ENCODE results near the gene FLT4. TPM values are rescaled to one million over a fixed set of nuclear protein-coding genes. Genes with fewer than 3 reads are reported as not detected.

FLT4 gene
- total and polyA plus RNA-seq, 2 donors (not counting 1 experiment from before 2014, with no cell fraction given) = 0.01 TPM; not detected in 1

GRCh38 chr5:180598316-180598701 is 51.1 kb downstream of the FLT4 start:
- Histone ChIP-seq H3K79me2 (ENCODE audit: control insufficient read depth, insufficient read depth, low read length) (no peaks in the 10 kb centered on the region), H3K4me2 (replicated peaks; ENCODE audit: low read depth, low read length, poor library complexity, severe bottlenecking) (no peak overlapping the region), H3K4me1 (ENCODE audit: control insufficient read depth in 2 of 2, insufficient read depth in 2 of 2, low read length in 2 of 2) (no peaks in the 10 kb centered on the region), H3K36me3 (replicated peaks in 1 of 2; ENCODE audit: control extremely low read depth in 1 of 2, control insufficient read depth in 1 of 2, extremely low read depth in 1 of 2, insufficient read depth in 2 of 2, low read length in 1 of 2) (no peaks in the 10 kb centered on the region), H3K27ac (ENCODE audit: low read length in 2 of 2) (no peak overlapping the region), H4K20me1 (ENCODE audit: control insufficient read depth, insufficient read depth, low read length, poor library complexity, severe bottlenecking) (no peaks in the 10 kb centered on the region), H2AFZ (ENCODE audit: insufficient read depth, low read depth, low read length, poor library complexity, severe bottlenecking) (no peak overlapping the region), H3K4me3 (ENCODE audit: control extremely low read depth in 1 of 5, extremely low read depth in 1 of 5, insufficient read depth in 1 of 5, low read depth in 2 of 5, low read length in 4 of 5) (no peak overlapping the region), H3K9ac (ENCODE audit: low read length) (no peak overlapping the region), H3K27me3 (replicated peaks in 1 of 4; ENCODE audit: control extremely low read depth in 1 of 4, control insufficient read depth in 3 of 4, insufficient read depth in 4 of 4, low read length in 3 of 4) (no peaks in the 10 kb centered on the region), H3K9me3 (ENCODE audit: control extremely low read depth in 1 of 3, control insufficient read depth in 2 of 3, insufficient read depth in 1 of 3, low read length in 2 of 3) (peaks cover 0 to 5% (median 0%) of the 10 kb centered on the region in 3 donors)
- Mint-ChIP-seq H3K27me3 (peaks cover 5% of the 10 kb centered on the region), H3K4me3 (no peak overlapping the region), H3K4me1 (no peaks in the 10 kb centered on the region), H3K9me3 (ENCODE audit: insufficient read depth) (no peaks in the 10 kb centered on the region), H3K27ac (no peak overlapping the region)
- 90% methylated on average over 7 of the region's 9 CpGs for WGBS (ENCODE audit: insufficient coverage)
- DNase-seq (no peak), ATAC-seq (ENCODE audit: low read depth) (no peak)
- TF ChIP-seq EZH2 (IDR thresholded peaks at IDR 0.05; ENCODE audit: borderline replicate concordance, insufficient read depth, low read depth, low read length, poor library complexity, severe bottlenecking) (no peak), CTCF (IDR thresholded peaks at IDR 0.05) (no peak)
- CTCF ChIA-PET = no interaction called here
- intact Hi-C loops (cut with micrococcal nuclease) = no loop called here
- POLR2A ChIA-PET = no interaction called here

- Mint-ChIP-seq H3K4me3 (no peak overlapping the region), H3K4me1 (no peaks in the 10 kb centered on the region), H3K27me3 (peaks cover 16% of the 10 kb centered on the region), H3K27ac (no peak overlapping the region), H3K9me3 (ENCODE audit: insufficient read depth) (no peaks in the 10 kb centered on the region)
- ChIA-PET POLR2A (no interaction called here), CTCF (no interaction called here)
- ATAC-seq (ENCODE audit: low read depth) (no peak), DNase-seq (no peak)
- H3K9ac ChIP-seq (ENCODE audit: low read length) = no peak overlapping the region
- peaks cover 0 to 5% (median 0%) of the 10 kb centered on the region in 3 donors for H3K9me3 ChIP-seq (ENCODE audit: control extremely low read depth in 1 of 3, control insufficient read depth in 2 of 3, insufficient read depth in 1 of 3, low read length in 2 of 3)
- H3K79me2 ChIP-seq (ENCODE audit: control insufficient read depth, insufficient read depth, low read length) = no peaks in the 10 kb centered on the region
- TF ChIP-seq CTCF (IDR thresholded peaks at IDR 0.05) (no peak), EZH2 (IDR thresholded peaks at IDR 0.05; ENCODE audit: borderline replicate concordance, insufficient read depth, low read depth, low read length, poor library complexity, severe bottlenecking) (no peak)
- no peak overlapping the region for H3K27ac ChIP-seq (ENCODE audit: low read length in 2 of 2)
- no peaks in the 10 kb centered on the region for H3K36me3 ChIP-seq (replicated peaks in 1 of 2; ENCODE audit: control extremely low read depth in 1 of 2, control insufficient read depth in 1 of 2, extremely low read depth in 1 of 2, insufficient read depth in 2 of 2, low read length in 1 of 2)
- no peaks in the 10 kb centered on the region for H3K4me1 ChIP-seq (ENCODE audit: control insufficient read depth in 2 of 2, insufficient read depth in 2 of 2, low read length in 2 of 2)
- H4K20me1 ChIP-seq (ENCODE audit: control insufficient read depth, insufficient read depth, low read length, poor library complexity, severe bottlenecking) = no peaks in the 10 kb centered on the region
- H3K4me3 ChIP-seq (ENCODE audit: control extremely low read depth in 1 of 5, extremely low read depth in 1 of 5, insufficient read depth in 1 of 5, low read depth in 2 of 5, low read length in 4 of 5) = no peak overlapping the region
- no peak overlapping the region for H3K4me2 ChIP-seq (replicated peaks; ENCODE audit: low read depth, low read length, poor library complexity, severe bottlenecking)
- 70% methylated on average over 21 of the region's 24 CpGs for WGBS (ENCODE audit: insufficient coverage)
- H2AFZ ChIP-seq (ENCODE audit: insufficient read depth, low read depth, low read length, poor library complexity, severe bottlenecking) = no peak overlapping the region
- intact Hi-C loops (cut with micrococcal nuclease) = no loop called here
- peaks cover 0 to 5% (median 0%) of the 10 kb centered on the region in 4 experiments for H3K27me3 ChIP-seq (replicated peaks in 1 of 4; ENCODE audit: control extremely low read depth in 1 of 4, control insufficient read depth in 3 of 4, insufficient read depth in 4 of 4, low read length in 3 of 4)
These were observed 52.6 kb downstream of the FLT4 start for GRCh38 chr5:180596668-180597231.
